Thyroid gland (tissue), 4 donors: Measurements from ENCODE around the gene PHYH. TPM values are rescaled to one million over a fixed set of nuclear protein-coding genes. Genes with fewer than 3 reads are reported as not detected.

Source experiments
- DNase-seq, 2 donors: peaks; one replicate each; pipeline ENCODE4 v3.0.0-alpha.2; 2019
- H3K27ac ChIP-seq, 3 donors: fragments of 200-600 bp; sonication (generic); 1 replicate in 2 of 3; 2 replicates in 1 of 3; pipeline ENCODE4 v1.5.1; 2016 to 2019; ENCODE audit warnings: mild to moderate bottlenecking in 1 of 3, moderate library complexity in 1 of 3
- H3K27me3 ChIP-seq: fragments of 200-600 bp; sonication (generic); one replicate; pipeline ENCODE4 v1.5.1; 2019
- H3K36me3 ChIP-seq, 2 donors: fragments of 200-600 bp; sonication (generic); one replicate each; pipeline ENCODE4 v1.5.1; 2016 to 2019
- H3K4me1 ChIP-seq, 2 donors: fragments of 200-600 bp; sonication (generic); one replicate each; pipeline ENCODE4 v1.5.1; 2017 to 2019
- H3K4me3 ChIP-seq, 3 donors: fragments of 200-600 bp; sonication (generic); replicated peaks in 1 of 3; 1 replicate in 2 of 3; 2 replicates in 1 of 3; pipeline ENCODE4 v1.5.1; 2016; ENCODE audit warnings: mild to moderate bottlenecking in 1 of 3
- H3K9me3 ChIP-seq: fragments of 200-600 bp; sonication (generic); one replicate; pipeline ENCODE4 v1.5.1; 2017
- POLR2A ChIP-seq, 2 donors: fragments of 450-650 bp; IDR thresholded peaks; one replicate each; pipeline ENCODE4 v1.6.1; 2017; ENCODE audit warnings: antibody characterized with exemption in 2 of 2, mild to moderate bottlenecking in 2 of 2, moderate library complexity in 1 of 2
- WGBS, 2 donors: methylation state at CpG; one replicate each; pipeline ENCODE4 v1.1.5; 2017; 5-methylcytosine and 5-hydroxymethylcytosine counted together
- intact Hi-C: fragments of 100-400 bp; cut with DNase I; formaldehyde crosslinking; loops from one replicate; pipeline ENCODE4 v1.15.1; 2023
- total RNA-seq, 4 donors: library from RNA; depleted of rRNA; stranded (reverse); fragments of >200 nt; gene quantifications; one replicate each; pipeline ENCODE4 v1.2.3, GENCODE V29; 2016
- TF ChIP-seq, protein P1 (sequence below), 6 experiments: fragments of 200-600 bp in 3 of 6; fragments of 450-650 bp in 3 of 6; sonication (generic) in 3 of 6; IDR thresholded peaks; one replicate each; pipeline ENCODE4 v1.5.1; 2016 to 2019; ENCODE audit warnings: antibody characterized with exemption in 6 of 6, mild to moderate bottlenecking in 2 of 6, inconsistent platforms in 1 of 6, moderate library complexity in 1 of 6

PHYH gene
- total RNA-seq, 4 donors from 2014 or later, result 48.5 to 86.8 (median 71.4) TPM

DNA sequence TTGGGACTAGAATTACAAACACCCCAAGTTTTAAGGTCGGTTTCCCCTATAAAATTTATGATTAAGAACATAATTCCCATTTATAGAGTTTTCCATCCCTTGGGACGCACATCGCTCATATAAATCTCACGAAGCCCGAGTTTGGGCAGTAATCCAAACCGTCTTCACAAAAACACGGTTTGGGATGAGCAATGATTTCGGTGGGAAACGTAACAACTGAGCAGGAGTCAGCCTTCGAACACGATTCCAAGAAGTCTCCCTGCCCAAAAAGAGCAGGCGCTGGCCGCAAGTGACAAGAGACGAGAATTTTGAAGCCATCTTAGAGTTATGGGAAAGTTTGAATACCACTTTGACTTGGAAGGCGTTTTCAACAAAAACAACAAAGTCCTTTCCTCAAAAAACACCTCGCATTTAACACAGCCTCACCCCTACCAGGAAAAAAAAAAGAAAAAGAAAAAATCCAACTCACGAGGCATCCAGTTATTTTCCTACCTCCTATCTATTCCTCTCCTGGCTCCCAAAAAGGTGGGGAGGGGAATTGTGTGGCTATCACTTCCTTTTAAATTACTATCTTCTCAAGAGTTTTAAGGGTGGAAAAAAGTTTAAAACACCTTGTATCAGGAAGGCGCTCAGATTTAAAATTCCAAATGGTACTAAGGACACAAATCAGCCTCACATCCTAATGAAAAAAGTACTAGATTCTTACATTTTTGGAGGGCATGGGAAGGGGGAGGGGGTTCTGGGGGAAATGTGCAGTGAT lies 46.6 kb upstream of the PHYH start:
- DNase-seq, result peak; percentile 22 to 24
- no peaks in the 10 kb centered on the region for H3K36me3 ChIP-seq
- H3K4me1 ChIP-seq, result peaks cover 15% of the 10 kb centered on the region in 2 donors
- intact Hi-C loops, result no loop called here
- TF ChIP-seq POLR2A (IDR thresholded peaks at IDR 0.05), result peak in 1 of 2 donors; percentile 12
- TF ChIP-seq, protein P1, sequence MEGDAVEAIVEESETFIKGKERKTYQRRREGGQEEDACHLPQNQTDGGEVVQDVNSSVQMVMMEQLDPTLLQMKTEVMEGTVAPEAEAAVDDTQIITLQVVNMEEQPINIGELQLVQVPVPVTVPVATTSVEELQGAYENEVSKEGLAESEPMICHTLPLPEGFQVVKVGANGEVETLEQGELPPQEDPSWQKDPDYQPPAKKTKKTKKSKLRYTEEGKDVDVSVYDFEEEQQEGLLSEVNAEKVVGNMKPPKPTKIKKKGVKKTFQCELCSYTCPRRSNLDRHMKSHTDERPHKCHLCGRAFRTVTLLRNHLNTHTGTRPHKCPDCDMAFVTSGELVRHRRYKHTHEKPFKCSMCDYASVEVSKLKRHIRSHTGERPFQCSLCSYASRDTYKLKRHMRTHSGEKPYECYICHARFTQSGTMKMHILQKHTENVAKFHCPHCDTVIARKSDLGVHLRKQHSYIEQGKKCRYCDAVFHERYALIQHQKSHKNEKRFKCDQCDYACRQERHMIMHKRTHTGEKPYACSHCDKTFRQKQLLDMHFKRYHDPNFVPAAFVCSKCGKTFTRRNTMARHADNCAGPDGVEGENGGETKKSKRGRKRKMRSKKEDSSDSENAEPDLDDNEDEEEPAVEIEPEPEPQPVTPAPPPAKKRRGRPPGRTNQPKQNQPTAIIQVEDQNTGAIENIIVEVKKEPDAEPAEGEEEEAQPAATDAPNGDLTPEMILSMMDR (IDR thresholded peaks at IDR 0.05), result no peak
- peak overlapping the region; percentile 78 to 96 (median 91) for H3K27ac ChIP-seq
- H3K27me3 ChIP-seq, result no peaks in the 10 kb centered on the region
- peak overlapping the region; percentile 49 to 73 (median 55) for H3K4me3 ChIP-seq
- WGBS, 2 donors, result 8 to 13% methylated on average over 18 of the region's 18 CpGs
- H3K9me3 ChIP-seq, result no peaks in the 10 kb centered on the region

- Histone ChIP-seq H3K4me3 (no peak overlapping the region), H3K4me1 (peaks cover 4 to 5% of the 10 kb centered on the region in 2 donors), H3K36me3 (peaks cover 0 to 10% of the 10 kb centered on the region in 2 donors), H3K9me3 (no peaks in the 10 kb centered on the region), H3K27ac (no peak overlapping the region), H3K27me3 (no peaks in the 10 kb centered on the region)
- WGBS, 2 donors, result 89 to 90% methylated on average over 12 of the region's 12 CpGs
- no peak for TF ChIP-seq POLR2A (IDR thresholded peaks at IDR 0.05)
- TF ChIP-seq, protein P1 (IDR thresholded peaks at IDR 0.05), result no peak
- intact Hi-C loops, result no loop called here
- no peak for DNase-seq
These were observed 40.9 kb upstream of the PHYH start for GRCh38 chr10:13340626-13341376.

DNA sequence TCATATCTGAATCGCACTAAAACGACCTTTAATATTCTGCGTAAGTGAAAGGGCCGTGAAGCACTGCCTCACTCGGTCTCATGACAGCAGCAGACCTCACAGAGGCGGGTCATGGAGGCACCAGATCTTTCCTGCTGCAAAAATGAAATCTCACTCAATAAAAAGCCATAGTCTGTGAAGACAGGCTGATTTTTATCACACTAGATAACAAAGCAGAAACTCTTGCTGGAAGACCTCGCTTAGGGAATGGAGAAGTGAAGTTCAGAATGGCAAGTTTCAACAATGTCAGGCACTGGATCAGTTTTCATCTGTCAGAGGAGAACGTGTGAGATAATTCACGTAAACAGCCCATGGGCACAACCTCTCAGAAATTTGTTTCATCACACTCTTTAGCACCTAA lies 40.2 kb upstream of the PHYH start:
- Histone ChIP-seq H3K27ac (no peak overlapping the region), H3K4me3 (no peak overlapping the region), H3K36me3 (peaks cover 0 to 18% of the 10 kb centered on the region in 2 donors), H3K4me1 (no peaks in the 10 kb centered on the region), H3K27me3 (no peaks in the 10 kb centered on the region), H3K9me3 (no peaks in the 10 kb centered on the region)
- intact Hi-C loops, result no loop called here
- 83 to 88% methylated on average over 9 of the region's 9 CpGs for WGBS, 2 donors
- DNase-seq, result no peak
- TF ChIP-seq, protein P1 (IDR thresholded peaks at IDR 0.05), result no peak
- TF ChIP-seq POLR2A (IDR thresholded peaks at IDR 0.05), result no peak

DNA sequence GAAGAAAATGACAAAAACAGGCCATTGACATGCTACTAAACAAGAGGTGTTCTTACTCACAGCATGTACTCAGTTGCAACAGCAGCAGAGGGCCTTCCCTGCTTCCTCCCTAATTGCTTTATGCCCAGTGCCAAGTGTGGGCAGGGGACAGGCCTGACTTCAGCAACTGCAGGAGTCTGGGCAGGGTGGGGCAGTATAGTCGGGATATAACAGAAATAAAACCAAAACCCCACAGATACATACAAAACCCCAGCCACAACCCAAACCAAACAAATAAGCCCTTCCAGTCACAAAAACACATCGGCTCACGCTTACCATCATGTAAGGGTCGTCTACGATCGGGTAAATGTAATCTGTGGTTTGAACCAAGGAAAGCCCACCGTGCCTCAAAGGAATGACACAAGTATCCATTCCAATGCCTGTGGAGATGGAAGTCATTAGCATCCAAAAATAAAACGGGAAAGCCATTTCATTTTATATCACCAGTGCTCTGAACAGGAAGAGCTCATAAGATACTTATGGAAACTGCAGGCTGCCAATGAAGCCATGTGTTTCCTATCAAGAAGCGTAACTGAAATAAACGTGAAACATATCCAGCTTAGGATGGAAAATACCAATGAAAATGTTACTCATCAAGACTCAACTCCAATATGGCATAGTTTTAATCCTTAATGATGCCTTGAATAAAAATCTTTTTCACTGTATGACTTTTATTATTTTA lies 38.7 kb upstream of the PHYH start:
- no peaks in the 10 kb centered on the region for H3K9me3 ChIP-seq
- 71 to 76% methylated on average over 10 of the region's 10 CpGs for WGBS, 2 donors
- peak overlapping the region in 1 of 3 donors; percentile 14 for H3K27ac ChIP-seq
- DNase-seq, result no peak
- no peaks in the 10 kb centered on the region for H3K27me3 ChIP-seq
- no peak for TF ChIP-seq POLR2A (IDR thresholded peaks at IDR 0.05)
- TF ChIP-seq, protein P1 (IDR thresholded peaks at IDR 0.05), result no peak
- no peak overlapping the region for H3K4me3 ChIP-seq
- peaks cover 3 to 21% of the 10 kb centered on the region in 2 donors for H3K36me3 ChIP-seq
- H3K4me1 ChIP-seq, result no peaks in the 10 kb centered on the region
- intact Hi-C loops, result no loop called here
